Endothelial cell of umbilical vein (primary cell): ENCODE measurements around the gene TMEM94. TPM values are rescaled to one million over a fixed set of nuclear protein-coding genes. Genes with fewer than 3 reads are reported as not detected.

Experiments used
- BruUV-seq: library from RNA; stranded (reverse); fragments of 400-500 nt; replicated peaks from 2 replicates; lab custom pipeline; 2021; lab: Mats Ljungman, UMichigan
- CTCF ChIA-PET: fragments of 300-600, 350-600 bp; sonication (Branson Sonifier 250); formaldehyde crosslinking; loops from one replicate; lab custom pipeline; 2021; ENCODE audit warnings: antibody characterized with exemption, inconsistent platforms; lab: Charles Lee
- POLR2A ChIA-PET: fragments of 300-600, 350-600 bp; sonication (Branson Sonifier 250); formaldehyde crosslinking; loops from one replicate; lab custom pipeline; 2021; ENCODE audit warnings: antibody characterized with exemption, inconsistent platforms; lab: Charles Lee
- DNase-seq: peaks from one replicate; pipeline ENCODE4 v3.0.0-alpha.2; 2011; ENCODE audit warnings: low read depth, low spot score
- FAIRE-seq: peaks from 2 replicates; lab custom pipeline; 2011; peaks lifted over from hg19 to GRCh38; lab: Jason Lieb, UNC
- H2AFZ ChIP-seq: 2 replicates; pipeline ENCODE4 v1.6.0; 2012; ENCODE audit warnings: low read depth, low read length, control low read depth, inconsistent platforms
- H3K27ac ChIP-seq: 2 replicates; pipeline ENCODE4 v1.5.1; 2011; ENCODE audit warnings: low read depth, mild to moderate bottlenecking, control low read depth, low read length, moderate library complexity; ENCODE audit not compliant: insufficient read depth
- H3K27me3 ChIP-seq, 2 experiments: 2 replicates each; pipeline versions ENCODE4 v1.6.0 to v1.6.1; 2011; ENCODE audit warnings: low read length in 2 of 2, mixed read lengths in 1 of 2; ENCODE audit not compliant: control insufficient read depth in 2 of 2, insufficient read depth in 2 of 2
- H3K36me3 ChIP-seq, 2 experiments: 2 replicates in 1 of 2; 3 replicates in 1 of 2; pipeline ENCODE4 v1.5.1; 2011; ENCODE audit warnings: low read length in 2 of 2, mild to moderate bottlenecking in 1 of 2, moderate library complexity in 1 of 2; ENCODE audit not compliant: control insufficient read depth in 2 of 2, insufficient read depth in 2 of 2; ENCODE audit errors: extremely low read depth in 1 of 2
- H3K4me1 ChIP-seq: 3 replicates; pipeline ENCODE4 v1.5.1; 2011; ENCODE audit warnings: mild to moderate bottlenecking, low read length; ENCODE audit not compliant: control insufficient read depth, insufficient read depth; ENCODE audit errors: extremely low read depth
- H3K4me2 ChIP-seq: 2 replicates; pipeline ENCODE4 v1.6.1; 2011; ENCODE audit warnings: low read length, control low read depth, mixed read lengths; ENCODE audit not compliant: insufficient read depth
- H3K4me3 ChIP-seq, 3 experiments: fragments of 200-600 bp in 1 of 3; sonication (generic), shearing (Covaris generic) in 1 of 3; replicated peaks in 1 of 3; 2 replicates each; pipeline ENCODE4 v1.5.1; 2011 to 2016; ENCODE audit warnings: control low read depth in 3 of 3, low read length in 3 of 3, mild to moderate bottlenecking in 2 of 3, inconsistent platforms in 1 of 3, low read depth in 1 of 3, moderate library complexity in 1 of 3; ENCODE audit not compliant: insufficient read depth in 1 of 3
- H3K79me2 ChIP-seq: 2 replicates; pipeline ENCODE4 v1.6.0; 2012; ENCODE audit warnings: low read length, inconsistent platforms; ENCODE audit not compliant: control insufficient read depth, insufficient read depth
- H3K9ac ChIP-seq: replicated peaks from 2 replicates; pipeline ENCODE3; 2011; ENCODE audit warnings: low read length, control low read depth; ENCODE audit not compliant: insufficient read depth; ENCODE audit errors: extremely low read depth
- H3K9me1 ChIP-seq: replicated peaks from 3 replicates; pipeline ENCODE4 v1.6.0; 2011; ENCODE audit warnings: mild to moderate bottlenecking, low read length; ENCODE audit not compliant: control insufficient read depth, insufficient read depth; ENCODE audit errors: extremely low read depth
- H3K9me3 ChIP-seq: replicated peaks from 2 replicates; pipeline ENCODE4 v1.5.1; 2012; ENCODE audit warnings: low read length, inconsistent platforms; ENCODE audit not compliant: control insufficient read depth, insufficient read depth
- H4K20me1 ChIP-seq: replicated peaks from 2 replicates; pipeline ENCODE3; 2011; ENCODE audit warnings: mild to moderate bottlenecking, low read length; ENCODE audit not compliant: control insufficient read depth, insufficient read depth; ENCODE audit errors: extremely low read depth
- CTCF ChIP-seq, 2 donors: IDR thresholded peaks; 1 replicate in 1 of 2; 2 replicates in 1 of 2; pipeline ENCODE4 v1.5.1; 2011; ENCODE audit warnings: low read length in 2 of 2, mild to moderate bottlenecking in 2 of 2, moderate library complexity in 2 of 2, control low read depth in 1 of 2, inconsistent platforms in 1 of 2, low read depth in 1 of 2; ENCODE audit not compliant: insufficient read depth in 1 of 2; ENCODE audit errors: extremely low read depth in 1 of 2
- EZH2 ChIP-seq: IDR thresholded peaks from 2 replicates; pipeline ENCODE4 v1.6.1; 2012; ENCODE audit warnings: borderline replicate concordance, low read depth, mild to moderate bottlenecking, moderate library complexity, low read length, inconsistent platforms; ENCODE audit not compliant: severe bottlenecking
- FOS ChIP-seq: IDR thresholded peaks from 2 replicates; pipeline ENCODE4 v1.6.1; 2011; ENCODE audit warnings: mild to moderate bottlenecking, low read length, moderate library complexity, borderline replicate concordance; ENCODE audit not compliant: insufficient read depth
- GATA2 ChIP-seq: IDR thresholded peaks from 2 replicates; pipeline ENCODE4 v1.7.0; 2011; ENCODE audit warnings: low read depth, mild to moderate bottlenecking, moderate library complexity, mixed read lengths, low read length; ENCODE audit not compliant: insufficient read length, insufficient read depth
- JUN ChIP-seq: IDR thresholded peaks from 2 replicates; pipeline ENCODE4 v1.6.1; 2011; ENCODE audit warnings: borderline replicate concordance, low read depth; ENCODE audit not compliant: insufficient read length, insufficient read depth
- MAX ChIP-seq: IDR thresholded peaks from 2 replicates; pipeline ENCODE4 v1.6.1; 2011; ENCODE audit not compliant: insufficient read depth, insufficient read length
- MYC ChIP-seq: IDR thresholded peaks from one replicate; pipeline ENCODE4 v1.6.1; 2011; ENCODE audit warnings: mild to moderate bottlenecking, low read depth, low read length
- POLR2A ChIP-seq: IDR thresholded peaks from 2 replicates; pipeline ENCODE4 v1.6.1; 2012; ENCODE audit warnings: low read depth, mild to moderate bottlenecking, control low read depth, low read length
- POLR2AphosphoS5 ChIP-seq: IDR thresholded peaks from 2 replicates; pipeline ENCODE4 v1.6.1; 2012; ENCODE audit warnings: low read depth, mild to moderate bottlenecking, control low read depth, low read length, moderate library complexity; ENCODE audit not compliant: insufficient read depth
- dilution Hi-C: fragments of 300-500 bp; cut with MboI; formaldehyde crosslinking; loops from one replicate; pipeline ENCODE4 v1.15.0; 2019; ENCODE audit warnings: low sequenced_read_pairs; ENCODE audit not compliant: extremely low pct_ligation_motif_present
- intact Hi-C: fragments of 100-400 bp; cut with micrococcal nuclease; formaldehyde crosslinking; loops from one replicate; pipeline ENCODE4 v1.10.0; 2022
- polyA plus RNA-seq, 4 experiments: library from polyadenylated mRNA; depleted of rRNA in 3 of 4; stranded (reverse) in 3 of 4; unstranded in 1 of 4; fragments of >200 nt; gene quantifications; 2 replicates each; pipeline versions ENCODE4 v1.2.1 to v1.2.3, GENCODE V29; 2011 to 2012; ENCODE audit warnings: missing spikeins in 1 of 4
- total RNA-seq: library from RNA; stranded (reverse); gene quantifications from 2 replicates; pipeline ENCODE4 v1.2.3, GENCODE V29; 2021

TMEM94 gene
- total and polyA plus RNA-seq, 2 donors (not counting 3 experiments of a cell fraction or from before 2014, with no cell fraction given), result 69.2 to 75.9 TPM

GRCh38 chr17:75485688-75486087 lies 29.3 kb downstream of the TMEM94 start:
- dilution Hi-C loops (no loop called here), intact Hi-C loops (no loop called here)
- Histone ChIP-seq H3K4me2 (no peak overlapping the region), H3K9ac (no peak overlapping the region), H4K20me1 (no peaks in the 10 kb centered on the region), H3K9me3 (no peaks in the 10 kb centered on the region), H3K36me3 (no peaks in the 10 kb centered on the region), H3K4me1 (peaks cover 9% of the 10 kb centered on the region), H2AFZ (no peak overlapping the region), H3K27ac (no peak overlapping the region), H3K79me2 (no peaks in the 10 kb centered on the region), H3K4me3 (no peak overlapping the region), H3K9me1 (no peaks in the 10 kb centered on the region), H3K27me3 (no peaks in the 10 kb centered on the region)
- ChIA-PET POLR2A (no interaction called here), CTCF (interaction anchor here (1.0 to 1.6 kb wide), 3 partner anchors 9 to 67 kb away, joined by 4 to 5 read pairs (median 5); no protein-coding TSS in a partner anchor)
- TF ChIP-seq FOS (no peak), CTCF (IDR thresholded peaks at IDR 0.05; ENCODE audit: extremely low read depth in 1 of 2, insufficient read depth in 1 of 2, low read depth in 1 of 2, low read length in 2 of 2) (no peak), POLR2A (no peak), JUN (no peak), MYC (no peak), EZH2 (no peak), GATA2 (no peak), POLR2AphosphoS5 (no peak), MAX (no peak)
- no peak for FAIRE-seq
- no peak for DNase-seq
- BruUV-seq, result no TSS peak
